HG03045 (cell line): ENCODE results near the gene KRT20.
"Not testable (repeated sequence)": the region's sequence is repeated elsewhere in the genome, so short reads cannot be mapped to it uniquely, and the experiment has no call there.

Source experiments
- ATAC-seq: cut with Tn5 transposase; IDR thresholded peaks from one replicate; pipeline ENCODE4 v1.9.1; 2021; ENCODE audit warnings: mild to moderate bottlenecking, moderate library complexity; ENCODE audit not compliant: unreplicated experiment

The KRT20 gene

DNA sequence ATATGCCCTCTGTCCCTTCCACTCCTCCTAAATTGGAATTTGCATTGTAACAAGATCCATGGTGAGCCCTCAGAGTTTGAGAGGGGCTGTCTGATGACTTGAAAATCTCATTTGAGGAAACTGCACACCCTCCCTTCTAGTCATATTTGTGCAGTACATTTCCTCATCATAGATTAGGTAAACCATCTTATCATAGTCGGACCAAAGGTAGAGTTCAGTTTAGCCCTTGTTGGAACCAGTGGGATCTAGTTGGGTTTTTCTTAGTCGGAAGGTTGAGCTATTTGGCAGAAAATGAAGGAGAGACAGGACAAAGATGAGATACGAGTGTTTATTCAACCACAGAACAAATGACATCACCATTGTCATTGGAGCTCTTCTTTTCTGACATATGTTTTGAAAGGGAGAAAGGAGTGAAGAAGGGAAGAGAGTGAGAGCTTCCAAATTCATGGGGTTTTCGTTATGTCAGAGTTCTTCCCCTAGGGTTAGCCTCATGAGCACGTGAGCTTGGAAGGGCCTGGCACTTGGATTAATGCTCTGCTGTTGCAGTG is 15.8 kb upstream of the KRT20 start:
- ATAC-seq: no peak

DNA sequence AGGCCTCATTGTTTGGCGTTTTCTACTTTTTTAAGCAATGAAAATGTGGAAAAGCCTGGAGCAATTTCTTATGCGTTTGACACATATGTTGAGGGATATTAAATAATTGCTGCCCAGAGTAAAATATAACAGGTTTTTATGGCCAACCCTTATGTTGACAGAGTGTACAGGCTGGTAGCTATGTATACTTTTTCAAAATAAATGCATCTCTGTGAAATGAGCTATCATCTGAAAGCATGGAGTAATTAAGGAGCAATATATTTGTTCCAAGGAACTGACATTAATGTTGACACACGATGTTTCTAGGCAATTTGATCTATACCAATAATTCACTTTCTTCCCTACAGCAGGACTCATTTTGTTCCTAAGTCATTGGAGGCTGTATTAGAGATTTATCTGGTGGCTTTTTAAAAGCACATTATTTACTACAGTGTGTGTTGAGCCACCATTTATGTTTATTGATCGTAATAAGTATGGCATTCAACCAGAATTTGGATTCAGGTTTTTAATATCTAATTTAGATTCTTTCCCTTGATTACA is 11.9 kb upstream of the KRT20 start:
- ATAC-seq: no peak

DNA sequence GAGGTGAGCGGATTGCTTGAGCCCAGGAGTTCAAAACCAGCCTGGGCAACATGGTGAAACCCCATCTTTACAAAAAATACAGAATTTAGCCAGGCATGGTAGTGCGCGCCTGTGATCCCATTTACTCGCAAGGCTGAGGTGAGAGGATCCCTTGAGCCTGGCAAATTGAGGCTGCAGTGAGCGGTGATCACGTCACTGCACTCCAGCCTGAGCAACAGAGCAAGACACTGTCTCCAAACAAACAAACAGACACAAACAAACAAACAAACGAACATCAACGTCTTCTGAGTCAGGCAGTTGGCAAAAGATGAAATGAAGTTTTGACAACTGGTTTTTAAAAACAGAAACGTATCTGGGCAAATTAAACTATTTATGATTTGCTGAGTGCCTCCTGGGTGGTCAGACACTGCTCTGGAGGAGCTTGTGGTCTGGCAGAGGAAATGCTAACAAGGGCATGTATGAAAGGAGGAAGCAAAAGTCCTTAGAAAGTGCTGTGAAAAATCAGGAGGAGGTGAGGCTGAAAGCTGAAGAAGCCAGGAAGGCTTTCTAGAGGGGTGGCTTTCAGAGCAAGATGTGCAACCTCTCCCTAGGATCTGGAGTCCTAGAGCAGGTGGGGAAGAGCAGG is 10.2 kb upstream of the KRT20 start:
- ATAC-seq: no peak

DNA sequence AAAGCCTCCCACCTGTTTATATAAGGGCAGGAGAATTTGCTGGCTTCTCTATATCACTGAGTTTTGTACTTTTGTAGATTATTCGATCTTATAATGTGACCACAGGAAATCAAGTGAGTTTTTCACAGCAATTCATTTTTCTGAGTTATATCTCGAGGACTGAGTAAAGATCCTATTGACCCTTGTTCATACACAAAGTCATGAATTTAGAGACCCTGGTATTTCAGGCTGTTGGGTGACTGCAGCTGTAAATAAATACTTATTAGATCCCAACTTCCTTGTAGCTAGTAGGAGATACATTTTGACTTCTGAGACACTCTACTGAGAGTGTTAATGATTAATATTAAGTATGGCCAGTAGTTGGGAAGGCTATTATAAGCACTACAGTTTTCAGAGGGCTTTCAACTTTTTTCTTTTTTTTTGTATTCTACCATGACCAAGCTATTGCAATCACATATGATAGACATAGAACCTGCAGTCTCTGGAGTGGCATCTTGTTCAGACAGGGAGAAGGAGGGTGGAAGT is 3.2 kb upstream of the KRT20 start:
- no peak for ATAC-seq

DNA sequence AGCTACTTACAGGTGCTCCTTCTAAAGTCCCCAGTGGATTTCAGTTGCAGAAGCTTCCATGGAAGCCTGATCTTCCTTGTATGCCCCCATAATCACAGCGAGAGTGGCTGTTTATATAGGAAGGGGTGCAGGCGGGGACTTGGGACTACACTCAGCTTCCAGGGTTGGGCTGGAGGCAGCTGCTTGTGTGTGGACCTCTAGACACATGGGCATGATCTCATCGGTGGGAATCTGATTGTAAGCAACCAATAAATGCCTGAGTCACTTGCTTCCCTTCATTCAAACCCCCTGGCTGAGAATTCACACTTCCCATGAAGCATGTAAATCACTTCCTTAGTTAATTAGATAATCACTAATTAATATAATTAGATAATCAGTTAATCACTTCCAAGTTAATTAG is 1.0 kb upstream of the KRT20 start:
- no peak for ATAC-seq

DNA sequence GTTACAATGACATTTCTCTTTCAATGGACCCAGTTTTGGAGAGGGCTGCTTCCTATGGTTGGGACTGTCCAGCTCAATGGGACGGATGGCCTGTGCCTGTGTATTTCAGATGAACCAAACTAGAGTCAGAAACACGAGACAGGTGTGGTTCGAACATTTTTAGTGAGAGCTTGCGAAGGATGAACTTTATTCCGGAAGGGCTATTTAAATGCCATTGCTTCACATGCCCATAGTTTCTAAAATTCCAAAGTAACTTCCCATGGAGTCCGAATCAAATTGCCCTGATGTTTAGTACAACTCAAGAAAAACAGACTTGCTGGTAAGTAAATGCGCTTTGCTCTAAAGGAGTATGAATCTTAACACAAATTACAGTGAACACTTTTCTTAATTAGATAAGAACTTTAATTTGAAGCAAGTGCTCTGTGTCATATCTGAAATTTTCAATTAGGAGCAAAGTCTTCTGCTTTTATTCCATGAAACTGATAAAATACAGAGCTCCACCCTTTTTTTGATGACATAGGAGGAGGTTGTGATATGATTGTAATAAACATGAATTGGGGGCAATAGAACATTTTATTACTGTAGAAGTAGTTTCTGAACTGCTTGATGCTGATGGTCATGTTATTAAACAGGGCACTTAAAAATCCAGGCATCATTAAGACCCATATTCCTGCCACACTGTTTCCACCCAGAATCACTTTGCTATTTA is 1.3 kb downstream of the KRT20 start:
- ATAC-seq: no peak

DNA sequence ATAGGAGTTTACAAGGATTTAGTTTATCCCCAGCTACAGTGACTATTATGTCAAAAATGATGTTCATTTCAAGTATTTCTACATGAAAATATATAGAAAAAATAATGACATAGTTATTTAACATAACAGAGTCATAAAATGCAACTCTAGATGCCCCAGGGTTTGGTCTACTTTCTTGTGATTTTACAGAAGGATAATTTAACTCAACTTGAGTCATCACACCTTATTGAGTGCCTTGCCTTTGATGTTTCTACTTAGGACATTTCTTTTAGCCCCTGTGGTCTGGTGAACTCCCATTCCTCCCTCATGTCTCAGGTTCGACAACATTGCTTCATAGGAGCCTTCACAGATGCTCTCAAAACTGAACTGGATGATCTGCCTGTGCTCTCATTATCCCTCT is 2.0 kb downstream of the KRT20 start:
- no peak for ATAC-seq

DNA sequence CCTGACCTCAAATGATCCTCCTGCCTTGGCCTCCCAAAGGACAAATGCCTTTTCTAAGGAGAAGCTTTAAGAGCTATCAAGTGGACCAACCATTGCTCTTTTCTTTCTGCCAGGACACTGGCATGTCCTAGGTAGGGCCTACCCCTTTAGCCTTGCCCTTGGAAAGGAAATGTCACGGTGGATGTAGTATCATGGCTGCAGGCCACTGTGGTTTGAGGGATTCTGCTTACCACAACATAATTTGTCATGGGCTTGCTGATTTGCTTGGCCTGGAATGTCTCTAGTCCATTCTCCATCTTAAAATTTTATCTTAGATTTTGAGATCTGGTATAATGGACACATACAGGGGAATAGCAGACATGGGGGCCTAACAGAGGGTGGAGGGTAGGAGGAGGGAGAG is 6.0 kb downstream of the KRT20 start:
- ATAC-seq: no peak

DNA sequence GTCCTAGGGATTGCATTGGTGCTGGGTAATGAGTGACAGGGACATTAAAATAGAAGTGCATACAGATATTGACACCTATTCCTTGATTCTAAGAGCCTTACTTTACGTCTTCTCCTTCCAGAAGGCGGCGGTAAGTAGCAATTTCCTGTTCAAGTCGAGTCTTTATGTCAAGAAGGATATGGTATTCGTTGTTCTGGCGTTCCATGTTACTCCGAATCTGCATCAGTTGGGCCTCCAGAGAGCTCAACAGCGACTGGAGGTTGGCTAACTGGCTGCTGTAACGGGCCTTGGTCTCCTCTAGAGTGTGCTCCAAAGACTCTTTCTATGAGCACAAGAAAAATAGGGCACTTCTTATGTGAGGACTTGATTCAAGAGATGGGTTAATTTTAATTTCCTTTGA is 7.0 kb downstream of the KRT20 start:
- ATAC-seq: no peak

DNA sequence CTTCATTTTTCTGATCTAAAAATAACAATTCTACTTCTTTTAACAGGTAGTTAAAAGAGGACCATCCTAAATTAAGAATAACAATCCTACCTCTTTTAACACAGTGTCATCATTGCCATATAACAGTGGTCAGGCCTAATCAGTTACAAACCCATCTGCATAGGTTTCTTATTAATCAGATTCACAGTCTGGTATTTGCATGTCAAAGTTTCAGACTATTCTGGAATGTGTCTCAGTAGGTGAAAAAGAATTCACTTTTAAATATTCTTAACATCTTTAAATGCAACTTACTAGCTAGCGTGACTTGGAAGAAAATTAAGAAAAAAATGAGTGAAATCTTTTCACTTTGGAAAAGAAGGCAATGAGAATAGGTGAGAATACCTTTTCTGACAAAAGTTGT is 11.2 kb downstream of the KRT20 start:
- no peak for ATAC-seq

DNA sequence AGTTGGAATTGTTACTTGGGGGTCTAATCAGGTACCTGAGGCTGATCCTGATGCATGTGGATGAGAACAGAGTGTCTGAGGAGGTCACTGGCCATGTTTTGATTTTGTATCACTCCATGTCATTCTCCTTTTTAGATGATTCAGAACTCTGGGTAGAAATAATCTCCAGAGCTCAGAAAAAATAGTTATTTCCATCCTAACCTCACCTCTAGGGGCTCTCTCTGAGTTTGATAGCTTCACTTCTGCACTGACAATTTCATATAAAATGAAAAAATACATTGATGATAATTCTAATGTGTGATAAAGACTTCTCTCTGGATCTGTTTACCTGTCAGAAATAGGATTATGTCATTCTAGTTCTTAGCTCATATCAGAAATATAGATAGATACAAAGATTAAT is 11.8 kb downstream of the KRT20 start:
- no peak for ATAC-seq

DNA sequence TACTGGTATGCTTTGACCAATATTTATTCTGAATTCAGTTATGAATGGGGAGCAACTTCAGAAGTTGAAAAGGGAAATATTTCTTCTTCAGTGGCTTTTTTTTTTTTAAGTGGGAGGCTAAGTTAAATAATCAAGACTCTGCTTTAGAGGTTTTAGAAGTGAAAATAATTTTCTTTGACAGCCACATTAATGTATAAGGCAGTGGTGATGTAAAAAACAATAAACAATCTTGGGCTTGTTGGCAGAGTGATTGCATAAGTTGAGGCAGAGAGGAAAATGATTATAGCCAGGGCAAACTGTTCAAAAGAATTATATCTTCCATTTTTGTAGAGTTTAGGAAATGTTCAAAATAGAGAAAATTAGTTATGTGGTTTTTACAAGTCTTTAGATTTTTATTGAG is 12.6 kb downstream of the KRT20 start:
- no peak for ATAC-seq

DNA sequence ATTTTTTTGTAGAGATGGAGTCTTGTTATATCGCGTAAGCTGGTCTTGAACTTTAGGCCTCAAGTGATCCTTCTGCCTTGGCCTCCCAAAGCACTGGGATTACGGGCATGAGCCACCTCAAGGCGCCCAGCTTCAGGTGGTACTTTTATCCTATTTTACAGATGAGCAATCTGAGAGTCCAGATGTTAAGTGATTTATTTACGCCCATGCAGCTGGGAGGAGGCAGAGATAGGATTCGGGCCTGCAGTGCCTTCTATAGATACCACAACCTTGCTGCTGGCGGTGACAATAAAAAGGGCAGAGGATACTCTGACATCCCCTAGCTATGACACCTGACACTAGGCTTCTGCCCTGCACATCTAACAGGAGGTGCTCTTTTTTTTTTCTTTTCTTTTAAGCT is 13.7 kb downstream of the KRT20 start:
- ATAC-seq: no peak

DNA sequence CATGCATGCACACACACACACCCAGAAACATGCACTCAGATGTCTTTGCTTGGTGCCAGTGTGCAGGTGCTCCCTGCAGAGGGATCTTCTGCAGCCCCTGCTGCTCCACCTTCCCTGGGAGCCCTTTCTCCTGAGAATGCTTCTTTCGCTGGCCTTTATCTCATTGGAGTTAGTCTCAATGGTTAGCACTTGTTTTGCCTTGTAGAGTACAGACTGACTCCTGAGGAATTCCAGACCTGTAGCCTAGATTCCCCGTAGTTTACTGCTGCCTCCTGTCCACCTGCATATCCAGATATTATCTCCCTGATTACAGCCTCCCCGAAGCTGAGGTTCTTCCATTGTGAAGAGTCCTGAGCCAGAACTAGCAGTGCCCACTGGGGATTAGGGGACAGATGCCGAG is 14.9 kb downstream of the KRT20 start:
- no peak for ATAC-seq

DNA sequence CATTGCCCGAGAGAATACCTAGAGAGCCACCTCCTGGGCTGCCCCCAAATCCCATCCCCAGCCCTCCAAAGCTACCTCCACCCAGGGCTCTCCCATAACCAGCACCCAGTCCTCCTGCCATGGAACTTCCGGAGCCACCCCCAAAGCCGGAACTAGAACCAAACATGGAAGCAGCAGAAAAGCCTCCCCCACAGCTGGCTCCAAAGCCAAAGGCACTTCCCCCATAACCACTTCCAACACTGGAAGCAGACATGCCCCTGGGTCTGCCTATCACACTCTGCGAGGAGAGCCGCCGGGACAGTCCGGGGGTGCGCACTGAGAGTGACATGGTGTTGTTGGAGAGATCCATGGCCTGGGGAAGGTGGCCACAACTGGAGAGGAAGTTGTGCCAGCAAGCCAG is 18.2 kb downstream of the KRT20 start, which contains the start of gene KRT12:
TSS of gene KRT12 (minus strand) at position 386 of the 400 bp plus-strand sequence. CDS start at position 349, 37 bp downstream.
- no peak for ATAC-seq

DNA sequence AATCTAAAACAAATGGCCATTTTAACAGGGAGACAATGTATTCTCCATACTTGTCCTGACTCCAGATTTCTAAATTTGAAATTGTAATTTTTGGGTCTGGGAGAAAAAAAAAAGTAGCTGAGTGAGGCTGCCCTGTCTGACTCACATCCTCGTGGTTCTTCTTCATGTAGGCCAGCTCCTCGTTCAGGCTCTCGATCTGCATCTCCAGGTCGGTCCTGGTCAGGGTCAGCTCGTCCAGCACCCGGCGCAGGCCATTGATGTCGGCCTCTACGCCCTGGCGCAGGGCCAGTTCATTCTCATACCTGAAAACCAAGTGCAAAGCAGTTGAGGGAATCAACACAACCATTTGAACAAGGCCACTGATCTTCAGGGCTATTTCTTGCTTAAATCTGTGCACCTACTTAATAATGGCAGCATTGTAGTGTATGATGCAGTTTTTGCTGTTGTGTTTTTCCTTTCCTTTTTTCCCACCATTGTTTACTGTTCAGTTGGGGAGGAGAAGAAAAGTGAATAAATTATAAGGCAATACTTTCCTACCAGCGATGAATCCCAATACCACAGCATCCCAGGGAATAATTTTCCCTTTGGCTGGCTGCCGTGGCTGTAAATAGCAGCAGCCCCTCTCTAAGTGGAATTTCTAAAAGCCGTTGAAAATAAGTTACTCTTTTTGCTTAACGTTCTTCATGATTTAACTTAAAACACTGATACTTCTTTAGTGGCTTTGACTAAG is 20.2 kb downstream of the KRT20 start:
- ATAC-seq: no peak

DNA sequence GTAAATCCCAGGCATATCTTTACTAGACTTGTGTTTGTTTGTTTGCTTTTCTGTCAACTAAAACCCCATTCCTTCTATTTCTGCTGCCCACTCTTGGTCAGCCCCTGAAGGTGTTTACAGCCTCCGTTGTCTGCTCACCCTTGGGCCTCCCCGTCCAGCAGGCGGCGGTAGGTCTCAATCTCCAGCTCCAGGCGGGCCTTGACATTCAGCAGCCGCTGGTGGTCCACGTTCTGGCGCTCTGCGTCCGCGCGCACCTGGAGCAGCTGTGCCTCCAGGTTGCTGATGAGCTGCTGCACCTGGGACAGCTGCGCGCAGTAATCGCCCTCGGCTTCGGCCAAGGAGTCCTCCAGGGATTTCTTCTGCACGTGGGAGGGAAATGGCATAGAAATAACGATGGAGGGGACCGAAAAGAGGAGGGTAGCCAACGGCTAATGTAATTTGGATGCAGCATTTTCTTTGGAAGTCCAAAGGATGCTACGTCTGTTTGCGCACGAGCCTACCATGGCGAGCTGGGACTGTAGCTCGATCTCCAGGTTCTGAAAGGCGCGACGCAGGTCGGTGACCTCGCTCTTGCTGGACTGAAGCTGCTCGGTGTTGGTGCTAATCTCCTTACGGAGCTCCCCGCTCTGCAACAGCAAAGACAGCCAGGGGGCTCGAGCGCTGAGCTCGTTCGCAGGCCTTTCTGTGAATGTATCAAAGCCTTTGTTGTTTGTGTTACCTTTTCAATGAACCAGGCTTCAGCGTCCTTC is 21.9 kb downstream of the KRT20 start:
- ATAC-seq: no peak

DNA sequence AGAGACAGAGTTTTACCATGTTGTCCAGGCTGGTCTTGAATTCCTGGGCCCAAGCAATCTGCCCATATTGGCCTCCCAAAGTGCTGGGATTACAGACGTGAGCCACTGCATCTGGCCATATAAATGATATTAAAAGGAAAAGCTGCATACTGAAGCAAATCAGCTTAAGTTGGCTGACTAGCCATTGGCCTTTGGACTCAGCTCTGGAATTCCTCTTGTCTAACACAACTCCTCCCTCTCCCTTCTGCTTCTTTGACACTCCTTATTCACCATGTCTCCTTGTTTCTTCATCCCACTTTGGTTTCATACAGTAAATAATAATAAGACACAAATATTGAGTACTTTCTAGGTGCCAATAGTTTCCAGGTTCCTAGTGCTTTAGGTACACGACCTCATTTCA is 25.5 kb downstream of the KRT20 start:
- no peak for ATAC-seq

DNA sequence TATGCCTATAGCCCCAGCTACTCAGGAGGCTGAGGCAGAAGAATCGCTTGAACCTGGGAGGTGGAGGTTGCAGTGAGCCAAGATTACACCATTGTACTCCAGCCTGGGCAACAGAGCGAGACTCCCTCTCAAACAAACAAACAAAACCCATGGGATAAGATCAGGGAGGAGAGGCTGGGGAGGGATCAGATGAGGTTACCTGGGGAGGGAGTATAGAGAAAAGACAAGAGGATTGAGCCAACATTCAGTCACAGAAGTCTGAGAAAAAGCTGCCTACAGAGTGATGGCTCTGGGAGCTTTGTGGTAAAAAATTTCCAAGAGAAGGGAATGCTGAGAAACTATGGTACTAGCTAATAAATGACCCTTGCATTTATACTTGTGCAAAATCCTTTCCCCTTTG is 26.4 kb downstream of the KRT20 start:
- not testable (repeated sequence) for ATAC-seq

DNA sequence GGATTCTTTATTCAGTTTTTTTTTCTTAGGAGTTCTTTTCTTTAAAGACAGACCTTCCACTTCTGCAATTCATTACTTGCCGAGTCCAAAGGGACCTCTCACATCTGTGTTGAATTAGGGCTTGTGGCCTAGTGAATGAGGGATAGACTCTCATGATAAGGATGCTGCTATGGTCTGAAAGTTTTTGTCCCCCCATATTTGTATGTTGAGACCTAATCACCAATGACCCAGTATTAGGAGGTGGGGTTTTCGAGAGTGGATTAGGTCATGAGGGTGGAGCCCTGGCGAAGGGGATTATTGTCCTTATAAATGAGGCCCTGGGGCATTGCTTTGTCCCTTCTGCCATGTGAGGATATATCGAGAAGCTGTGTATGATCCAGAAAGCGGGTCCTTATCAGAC is 27.5 kb downstream of the KRT20 start:
- ATAC-seq: no peak
